ENCODE results near the gene MT1A. TPM values are rescaled to one million over a fixed set of nuclear protein-coding genes. Genes with fewer than 3 reads are reported as not detected.

MT1A gene
- total RNA-seq, 1 experiment from 2014 or later = 52.1 TPM

DNA sequence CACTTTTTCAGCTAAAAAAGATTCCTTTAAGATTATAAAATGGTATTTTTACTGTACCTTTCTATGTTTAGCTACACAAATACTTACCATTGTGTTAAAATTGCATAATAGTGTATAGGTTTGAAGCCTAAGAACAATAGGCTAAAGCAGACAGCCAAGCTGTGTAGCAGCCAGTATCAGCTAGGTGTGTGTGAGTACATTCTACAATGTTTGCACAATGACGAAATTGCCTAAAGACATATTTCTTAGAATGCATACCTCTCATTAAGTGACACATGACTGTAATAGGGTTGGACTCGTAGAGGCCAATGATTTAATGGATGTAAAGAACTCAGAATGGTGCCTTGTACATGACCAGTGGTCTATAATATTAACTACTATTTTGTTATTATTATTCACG lies 11.4 kb downstream of the MT1A start:
- no TSS peak for BruUV-seq (replicated peaks)
- ChIA-PET CTCF (no interaction called here), POLR2A (no interaction called here)
- Histone ChIP-seq H3K27me3 (ENCODE audit: control insufficient read depth, insufficient read depth, low read length) (no peaks in the 10 kb centered on the region), H3K27ac (ENCODE audit: low read length) (no peak overlapping the region), H3K36me3 (ENCODE audit: control insufficient read depth, insufficient read depth, low read length) (no peaks in the 10 kb centered on the region), H3K9me3 (ENCODE audit: control insufficient read depth, insufficient read depth, low read depth, low read length) (no peaks in the 10 kb centered on the region), H3K4me3 (ENCODE audit: low read depth in 2 of 2, low read length in 2 of 2) (no peak overlapping the region), H3K4me1 (ENCODE audit: control insufficient read depth, insufficient read depth, low read length) (no peaks in the 10 kb centered on the region)
- intact Hi-C loops (cut with micrococcal nuclease; ENCODE audit: unreplicated experiment) (no loop called here), in situ Hi-C loops (cut with HindIII; ENCODE audit: low pct_unique_long_range_greater_than_20kb, low sequenced_read_pairs) (no loop called here)
- ATAC-seq (no peak), DNase-seq (ENCODE audit: low read depth, low spot score) (no peak)
- TF ChIP-seq POLR2AphosphoS5 (IDR thresholded peaks at IDR 0.05; ENCODE audit: low read depth, low read length) = no peak
- TF ChIP-seq SIN3A (IDR thresholded peaks at IDR 0.05; ENCODE audit: borderline replicate concordance, insufficient read depth, low read depth, low read length) = no peak
- TF ChIP-seq, protein P1, sequence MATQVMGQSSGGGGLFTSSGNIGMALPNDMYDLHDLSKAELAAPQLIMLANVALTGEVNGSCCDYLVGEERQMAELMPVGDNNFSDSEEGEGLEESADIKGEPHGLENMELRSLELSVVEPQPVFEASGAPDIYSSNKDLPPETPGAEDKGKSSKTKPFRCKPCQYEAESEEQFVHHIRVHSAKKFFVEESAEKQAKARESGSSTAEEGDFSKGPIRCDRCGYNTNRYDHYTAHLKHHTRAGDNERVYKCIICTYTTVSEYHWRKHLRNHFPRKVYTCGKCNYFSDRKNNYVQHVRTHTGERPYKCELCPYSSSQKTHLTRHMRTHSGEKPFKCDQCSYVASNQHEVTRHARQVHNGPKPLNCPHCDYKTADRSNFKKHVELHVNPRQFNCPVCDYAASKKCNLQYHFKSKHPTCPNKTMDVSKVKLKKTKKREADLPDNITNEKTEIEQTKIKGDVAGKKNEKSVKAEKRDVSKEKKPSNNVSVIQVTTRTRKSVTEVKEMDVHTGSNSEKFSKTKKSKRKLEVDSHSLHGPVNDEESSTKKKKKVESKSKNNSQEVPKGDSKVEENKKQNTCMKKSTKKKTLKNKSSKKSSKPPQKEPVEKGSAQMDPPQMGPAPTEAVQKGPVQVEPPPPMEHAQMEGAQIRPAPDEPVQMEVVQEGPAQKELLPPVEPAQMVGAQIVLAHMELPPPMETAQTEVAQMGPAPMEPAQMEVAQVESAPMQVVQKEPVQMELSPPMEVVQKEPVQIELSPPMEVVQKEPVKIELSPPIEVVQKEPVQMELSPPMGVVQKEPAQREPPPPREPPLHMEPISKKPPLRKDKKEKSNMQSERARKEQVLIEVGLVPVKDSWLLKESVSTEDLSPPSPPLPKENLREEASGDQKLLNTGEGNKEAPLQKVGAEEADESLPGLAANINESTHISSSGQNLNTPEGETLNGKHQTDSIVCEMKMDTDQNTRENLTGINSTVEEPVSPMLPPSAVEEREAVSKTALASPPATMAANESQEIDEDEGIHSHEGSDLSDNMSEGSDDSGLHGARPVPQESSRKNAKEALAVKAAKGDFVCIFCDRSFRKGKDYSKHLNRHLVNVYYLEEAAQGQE (IDR thresholded peaks at IDR 0.05; ENCODE audit: insufficient read depth in 1 of 2, low read depth in 2 of 2, low read length in 1 of 2) = no peak
- TF ChIP-seq, protein P2, sequence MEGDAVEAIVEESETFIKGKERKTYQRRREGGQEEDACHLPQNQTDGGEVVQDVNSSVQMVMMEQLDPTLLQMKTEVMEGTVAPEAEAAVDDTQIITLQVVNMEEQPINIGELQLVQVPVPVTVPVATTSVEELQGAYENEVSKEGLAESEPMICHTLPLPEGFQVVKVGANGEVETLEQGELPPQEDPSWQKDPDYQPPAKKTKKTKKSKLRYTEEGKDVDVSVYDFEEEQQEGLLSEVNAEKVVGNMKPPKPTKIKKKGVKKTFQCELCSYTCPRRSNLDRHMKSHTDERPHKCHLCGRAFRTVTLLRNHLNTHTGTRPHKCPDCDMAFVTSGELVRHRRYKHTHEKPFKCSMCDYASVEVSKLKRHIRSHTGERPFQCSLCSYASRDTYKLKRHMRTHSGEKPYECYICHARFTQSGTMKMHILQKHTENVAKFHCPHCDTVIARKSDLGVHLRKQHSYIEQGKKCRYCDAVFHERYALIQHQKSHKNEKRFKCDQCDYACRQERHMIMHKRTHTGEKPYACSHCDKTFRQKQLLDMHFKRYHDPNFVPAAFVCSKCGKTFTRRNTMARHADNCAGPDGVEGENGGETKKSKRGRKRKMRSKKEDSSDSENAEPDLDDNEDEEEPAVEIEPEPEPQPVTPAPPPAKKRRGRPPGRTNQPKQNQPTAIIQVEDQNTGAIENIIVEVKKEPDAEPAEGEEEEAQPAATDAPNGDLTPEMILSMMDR (IDR thresholded peaks at IDR 0.05) = no peak
- no peak for TF ChIP-seq TCF7L2 (IDR thresholded peaks at IDR 0.05; ENCODE audit: low read depth, low read length)

DNA sequence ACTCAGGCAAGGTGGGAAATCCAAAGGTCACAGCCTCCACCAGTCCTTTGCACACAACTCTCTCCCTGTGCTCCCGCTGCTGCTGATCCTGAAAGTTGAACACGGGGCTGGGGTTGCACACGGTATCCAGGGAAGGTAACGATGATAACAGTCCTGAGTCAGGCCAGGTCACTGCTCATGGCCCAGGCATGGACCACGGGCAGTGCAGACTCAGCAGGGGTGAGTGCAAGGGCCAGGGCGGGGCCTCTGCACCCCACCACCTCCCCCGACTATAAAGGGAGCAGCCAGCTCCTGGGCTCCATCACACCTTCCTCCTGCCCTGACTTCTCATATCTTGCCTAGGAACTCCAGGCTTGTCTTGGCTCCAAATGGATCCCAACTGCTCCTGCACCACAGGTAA lies 13.1 kb downstream of the MT1A start, which contains the start of gene MT1B:
Gene MT1B, plus strand, starts transcription at position 301 of the 400 bp plus-strand sequence. Its CDS starts 68 bp downstream, at position 369.
- ChIA-PET CTCF (no interaction called here), POLR2A (no interaction called here)
- no peak within 1 kb of the TSS for H3K4me3 ChIP-seq (ENCODE audit: low read depth in 2 of 2, low read length in 2 of 2)
- no TSS peak for BruUV-seq (replicated peaks)
- no peaks in the 10 kb centered on the region for H3K27me3 ChIP-seq (ENCODE audit: control insufficient read depth, insufficient read depth, low read length)
- in situ Hi-C loops (cut with HindIII; ENCODE audit: low pct_unique_long_range_greater_than_20kb, low sequenced_read_pairs) = no loop called here
- no peaks in the 10 kb centered on the region for H3K4me1 ChIP-seq (ENCODE audit: control insufficient read depth, insufficient read depth, low read length)
- H3K27ac ChIP-seq (ENCODE audit: low read length) = no peak within 1 kb of the TSS
- DNase-seq (ENCODE audit: low read depth, low spot score) = no peak
- no peak for ATAC-seq
- H3K36me3 ChIP-seq (ENCODE audit: control insufficient read depth, insufficient read depth, low read length) = no peaks in the 10 kb centered on the region
- intact Hi-C loops (cut with micrococcal nuclease; ENCODE audit: unreplicated experiment) = no loop called here
- no peak for TF ChIP-seq POLR2AphosphoS5 (IDR thresholded peaks at IDR 0.05; ENCODE audit: low read depth, low read length)
- no peaks in the 10 kb centered on the region for H3K9me3 ChIP-seq (ENCODE audit: control insufficient read depth, insufficient read depth, low read depth, low read length)

DNA sequence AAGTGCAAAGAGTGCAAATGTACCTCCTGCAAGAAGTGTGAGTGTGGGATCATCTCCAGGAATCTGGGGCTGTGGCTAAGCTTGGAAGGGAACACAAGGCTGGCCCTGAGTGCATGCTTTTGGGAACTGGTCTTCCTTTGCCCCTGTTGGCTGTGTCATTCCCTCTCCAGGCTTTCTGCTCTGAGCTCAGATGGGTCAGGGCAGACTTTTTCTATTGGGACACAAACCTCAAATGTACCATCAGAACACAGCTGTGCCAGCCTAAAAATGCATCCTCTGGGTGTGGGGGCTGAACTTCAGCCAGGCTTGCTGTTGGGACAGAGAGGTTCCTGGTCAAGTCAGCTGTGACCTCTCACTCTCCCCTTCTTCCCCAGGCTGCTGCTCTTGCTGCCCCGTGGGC lies 14.1 kb downstream of the MT1A start:
- H3K4me1 ChIP-seq (ENCODE audit: control insufficient read depth, insufficient read depth, low read length) = no peaks in the 10 kb centered on the region
- no peak overlapping the region for H3K4me3 ChIP-seq (ENCODE audit: low read depth in 2 of 2, low read length in 2 of 2)
- in situ Hi-C loops (cut with HindIII; ENCODE audit: low pct_unique_long_range_greater_than_20kb, low sequenced_read_pairs) = no loop called here
- ChIA-PET CTCF (no interaction called here), POLR2A (no interaction called here)
- no peak for ATAC-seq
- intact Hi-C loops (cut with micrococcal nuclease; ENCODE audit: unreplicated experiment) = no loop called here
- no peak for DNase-seq (ENCODE audit: low read depth, low spot score)
- no peaks in the 10 kb centered on the region for H3K9me3 ChIP-seq (ENCODE audit: control insufficient read depth, insufficient read depth, low read depth, low read length)
- H3K36me3 ChIP-seq (ENCODE audit: control insufficient read depth, insufficient read depth, low read length) = no peaks in the 10 kb centered on the region
- no peaks in the 10 kb centered on the region for H3K27me3 ChIP-seq (ENCODE audit: control insufficient read depth, insufficient read depth, low read length)
- no TSS peak for BruUV-seq (replicated peaks)
- H3K27ac ChIP-seq (ENCODE audit: low read length) = no peak overlapping the region
- TF ChIP-seq POLR2AphosphoS5 (IDR thresholded peaks at IDR 0.05; ENCODE audit: low read depth, low read length) (no peak), TCF7L2 (IDR thresholded peaks at IDR 0.05; ENCODE audit: low read depth, low read length) (no peak), SIN3A (IDR thresholded peaks at IDR 0.05; ENCODE audit: borderline replicate concordance, insufficient read depth, low read depth, low read length) (no peak)
- TF ChIP-seq, protein P1 (IDR thresholded peaks at IDR 0.05; ENCODE audit: insufficient read depth in 1 of 2, low read depth in 2 of 2, low read length in 1 of 2) = no peak
- TF ChIP-seq, protein P2 (IDR thresholded peaks at IDR 0.05) = no peak
